ENCODE results near the gene ADTRP. TPM values are rescaled to one million over a fixed set of nuclear protein-coding genes. Genes with fewer than 3 reads are reported as not detected.

ADTRP gene
- total RNA-seq, 2 experiments from 2014 or later = 20.0 to 21.9 TPM

- DNase-seq = no peak
- ChIA-PET CTCF (interaction anchor here (0.8 kb wide), 1 partner anchor 8 kb away, joined by 3 read pairs; no protein-coding TSS in a partner anchor), POLR2A (no interaction called here)
- TF ChIP-seq CTCF (IDR thresholded peaks at IDR 0.05) = no peak
- intact Hi-C loops (cut with micrococcal nuclease) = no loop called here
- Mint-ChIP-seq H3K4me3 (no peak overlapping the region), H3K27me3 (no peaks in the 10 kb centered on the region), H3K4me1 (ENCODE audit: low read depth) (peaks cover 12% of the 10 kb centered on the region), H3K36me3 (ENCODE audit: low read depth) (no peaks in the 10 kb centered on the region), H3K9me3 (no peaks in the 10 kb centered on the region), H3K27ac (no peak overlapping the region)
- ATAC-seq = no peak
Measured at GRCh38 chr6:11771473-11772048, 7.0 kb downstream of the ADTRP start.

GRCh38 chr6:11770546-11771466, 7.8 kb downstream of the ADTRP start:
- peaks cover 15% of the 10 kb centered on the region for H3K4me1 Mint-ChIP-seq (ENCODE audit: low read depth)
- ATAC-seq (no peak), DNase-seq (no peak)
- no peak overlapping the region for H3K4me3 Mint-ChIP-seq
- no peaks in the 10 kb centered on the region for H3K9me3 Mint-ChIP-seq
- no peak for TF ChIP-seq CTCF (IDR thresholded peaks at IDR 0.05)
- intact Hi-C loops (cut with micrococcal nuclease) = no loop called here
- POLR2A ChIA-PET = no interaction called here
- no peak overlapping the region for H3K27ac Mint-ChIP-seq
- CTCF ChIA-PET = interaction anchor here (1.0 kb wide), 1 partner anchor 75 kb away, joined by 3 read pairs; no protein-coding TSS in a partner anchor
- H3K27me3 Mint-ChIP-seq = no peaks in the 10 kb centered on the region
- H3K36me3 Mint-ChIP-seq (ENCODE audit: low read depth) = no peaks in the 10 kb centered on the region

- POLR2A ChIA-PET = interaction anchor here (1.2 to 1.9 kb wide), 3 partner anchors 9 to 55 kb away, joined by 3 to 7 read pairs (median 5); partner anchors contain the start of gene ADTRP
- TF ChIP-seq CTCF (IDR thresholded peaks at IDR 0.05) = no peak
- Mint-ChIP-seq H3K9me3 (no peaks in the 10 kb centered on the region), H3K27me3 (no peaks in the 10 kb centered on the region), H3K4me1 (ENCODE audit: low read depth) (peaks cover 16% of the 10 kb centered on the region), H3K36me3 (ENCODE audit: low read depth) (no peaks in the 10 kb centered on the region), H3K27ac (no peak overlapping the region), H3K4me3 (no peak overlapping the region)
- ATAC-seq (no peak), DNase-seq (no peak)
- intact Hi-C loops (cut with micrococcal nuclease) = no loop called here
- CTCF ChIA-PET = interaction anchor here (0.7 to 1.5 kb wide), 3 partner anchors 45 to 836 kb away, joined by 3 to 5 read pairs (median 3); no protein-coding TSS in a partner anchor
Measured at GRCh38 chr6:11769811-11770545, 8.6 kb downstream of the ADTRP start.

GRCh38 chr6:11769244-11769643, 9.4 kb downstream of the ADTRP start:
- Mint-ChIP-seq H3K36me3 (ENCODE audit: low read depth) (no peaks in the 10 kb centered on the region), H3K27ac (no peak overlapping the region), H3K9me3 (no peaks in the 10 kb centered on the region), H3K4me1 (ENCODE audit: low read depth) (peaks cover 19% of the 10 kb centered on the region), H3K4me3 (no peak overlapping the region), H3K27me3 (no peaks in the 10 kb centered on the region)
- ChIA-PET CTCF (interaction anchor here (0.7 to 1.5 kb wide), 4 partner anchors 9 to 837 kb away, joined by 3 to 5 read pairs (median 3); no protein-coding TSS in a partner anchor), POLR2A (interaction anchor here (1.2 to 1.9 kb wide), 3 partner anchors 10 to 54 kb away, joined by 3 to 7 read pairs (median 5); partner anchors contain the start of gene ADTRP)
- no peak for ATAC-seq
- TF ChIP-seq CTCF (IDR thresholded peaks at IDR 0.05) = no peak
- no peak for DNase-seq
- intact Hi-C loops (cut with micrococcal nuclease) = no loop called here

All from activated CD8-positive, alpha-beta T cell treated with anti-CD3 and anti-CD28 coated beads for 36 hours (primary cell).